ENCODE data around the gene ECT2L. TPM values are rescaled to one million over a fixed set of nuclear protein-coding genes. Genes with fewer than 3 reads are reported as not detected.

ECT2L gene
- polyA plus RNA-seq, 1 of the 3 experiments (the other 2 are of a cell fraction), result 0.02 TPM

DNA sequence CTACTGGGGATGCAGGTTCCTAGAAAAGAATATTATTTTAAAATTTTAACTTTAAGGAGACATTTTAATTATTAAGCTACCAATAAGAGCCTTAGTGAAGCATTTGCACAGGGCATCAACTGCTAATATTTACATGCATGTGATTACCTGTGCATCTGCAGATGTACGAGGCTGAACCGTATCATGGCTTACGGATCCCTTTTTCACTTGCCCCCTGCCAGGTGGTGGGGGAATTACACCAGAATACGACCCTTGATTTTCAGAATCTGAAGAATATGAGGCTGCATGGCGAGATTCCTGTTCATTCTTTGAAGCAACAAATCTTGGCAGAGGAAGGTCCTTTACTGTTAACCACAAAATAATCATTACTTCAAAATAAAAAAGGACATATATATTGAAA, 149.5 kb downstream of the ECT2L start:
- CTCF ChIA-PET, result no interaction called here
- H3K27me3 ChIP-seq (ENCODE audit: insufficient read depth), result no peaks in the 10 kb centered on the region
- POLR2A ChIA-PET, result no interaction called here
- H4K20me1 ChIP-seq (ENCODE audit: insufficient read depth), result 0 out of 2 replicates have a peak, but pooled peaks cover 6% of the 10 kb centered on the region
- no peak overlapping the region for H3K4me3 ChIP-seq (ENCODE audit: low read depth in 2 of 2, low read length in 1 of 2)
- H3F3A ChIP-seq (replicated peaks; ENCODE audit: insufficient read depth), result peaks cover 9% of the 10 kb centered on the region
- H3K9me3 ChIP-seq, result no peaks in the 10 kb centered on the region
- 0 out of 2 replicates have a peak, but pooled peaks have one; percentile 8 for TF ChIP-seq RAD21 (IDR thresholded peaks at IDR 0.05; ENCODE audit: low read length)
- no peak for TF ChIP-seq FOSL2 (IDR thresholded peaks at IDR 0.05; ENCODE audit: borderline replicate concordance, low read depth)
- no peak overlapping the region for H3K9ac ChIP-seq
- 0 out of 4 replicates have a peak, but pooled peaks cover 0 to 6% of the 10 kb centered on the region in 2 experiments for H3K4me1 ChIP-seq (ENCODE audit: control insufficient read depth in 1 of 2, insufficient read depth in 2 of 2, low read depth in 1 of 2, low read length in 1 of 2)
- H3K9me2 ChIP-seq, result no peaks in the 10 kb centered on the region
- WGBS (ENCODE audit: low lambda C conversion rate), result 94% methylated on average over 5 of the region's 5 CpGs
- H3K27ac ChIP-seq (ENCODE audit: low read depth in 2 of 2, low read length in 1 of 2), result 0 out of 4 replicates have a peak overlapping the region, but pooled peaks of 1 of the 2 experiments have one; percentile 46
- peaks cover 29% of the 10 kb centered on the region for H3K79me2 ChIP-seq (ENCODE audit: insufficient read depth)
- no peak overlapping the region for H3K4me2 ChIP-seq
- peak; percentile 22 for DNase-seq
- H3K36me3 ChIP-seq (replicated peaks in 1 of 2; ENCODE audit: control insufficient read depth in 1 of 2, insufficient read depth in 2 of 2, low read length in 1 of 2), result peaks cover 21 to 35% of the 10 kb centered on the region in 2 experiments
- no peak overlapping the region for H2AFZ ChIP-seq (ENCODE audit: low read depth)

DNA sequence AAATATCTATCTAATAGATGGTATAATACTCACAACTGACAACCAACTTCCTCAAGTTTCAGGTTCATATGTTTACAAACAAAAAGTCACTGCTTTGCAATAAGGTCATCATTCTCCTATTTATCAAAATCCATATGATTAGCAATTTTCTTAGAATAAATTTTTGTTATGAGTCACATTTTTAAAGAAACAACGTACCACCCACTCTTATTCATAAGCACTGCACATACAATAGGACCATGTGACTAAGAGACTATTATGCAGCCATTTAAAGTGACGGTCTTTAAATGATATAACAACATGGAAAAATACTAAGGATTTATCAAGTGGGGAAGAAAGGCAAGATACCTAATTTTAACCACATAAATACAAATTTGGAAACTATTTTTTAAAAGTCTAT, 152.1 kb downstream of the ECT2L start:
- DNase-seq, result no peak
- Histone ChIP-seq H2AFZ (ENCODE audit: low read depth) (no peak overlapping the region), H3K27me3 (ENCODE audit: insufficient read depth) (no peaks in the 10 kb centered on the region), H3K9ac (no peak overlapping the region), H3K27ac (ENCODE audit: low read depth in 2 of 2, low read length in 1 of 2) (no peak overlapping the region), H3K9me2 (no peaks in the 10 kb centered on the region), H3K79me2 (ENCODE audit: insufficient read depth) (peaks cover 53% of the 10 kb centered on the region), H3K4me1 (ENCODE audit: control insufficient read depth in 1 of 2, insufficient read depth in 2 of 2, low read depth in 1 of 2, low read length in 1 of 2) (0 out of 4 replicates have a peak, but pooled peaks cover 0 to 6% of the 10 kb centered on the region in 2 experiments), H3K36me3 (replicated peaks in 1 of 2; ENCODE audit: control insufficient read depth in 1 of 2, insufficient read depth in 2 of 2, low read length in 1 of 2) (peaks cover 13 to 23% of the 10 kb centered on the region in 2 experiments), H3K4me3 (ENCODE audit: low read depth in 2 of 2, low read length in 1 of 2) (no peak overlapping the region), H3F3A (replicated peaks; ENCODE audit: insufficient read depth) (peaks cover 5% of the 10 kb centered on the region), H4K20me1 (ENCODE audit: insufficient read depth) (peaks cover 9% of the 10 kb centered on the region; the same call in 1 of the 2 replicates), H3K9me3 (no peaks in the 10 kb centered on the region), H3K4me2 (no peak overlapping the region)
- CTCF ChIA-PET, result no interaction called here
- 72% methylated on average over 2 of the region's 2 CpGs for WGBS (ENCODE audit: low lambda C conversion rate)
- POLR2A ChIA-PET, result no interaction called here
- TF ChIP-seq ELF1 (IDR thresholded peaks at IDR 0.05) (no peak), JUND (IDR thresholded peaks at IDR 0.05) (no peak), TCF12 (IDR thresholded peaks at IDR 0.05) (no peak)
- TF ChIP-seq, protein P1, sequence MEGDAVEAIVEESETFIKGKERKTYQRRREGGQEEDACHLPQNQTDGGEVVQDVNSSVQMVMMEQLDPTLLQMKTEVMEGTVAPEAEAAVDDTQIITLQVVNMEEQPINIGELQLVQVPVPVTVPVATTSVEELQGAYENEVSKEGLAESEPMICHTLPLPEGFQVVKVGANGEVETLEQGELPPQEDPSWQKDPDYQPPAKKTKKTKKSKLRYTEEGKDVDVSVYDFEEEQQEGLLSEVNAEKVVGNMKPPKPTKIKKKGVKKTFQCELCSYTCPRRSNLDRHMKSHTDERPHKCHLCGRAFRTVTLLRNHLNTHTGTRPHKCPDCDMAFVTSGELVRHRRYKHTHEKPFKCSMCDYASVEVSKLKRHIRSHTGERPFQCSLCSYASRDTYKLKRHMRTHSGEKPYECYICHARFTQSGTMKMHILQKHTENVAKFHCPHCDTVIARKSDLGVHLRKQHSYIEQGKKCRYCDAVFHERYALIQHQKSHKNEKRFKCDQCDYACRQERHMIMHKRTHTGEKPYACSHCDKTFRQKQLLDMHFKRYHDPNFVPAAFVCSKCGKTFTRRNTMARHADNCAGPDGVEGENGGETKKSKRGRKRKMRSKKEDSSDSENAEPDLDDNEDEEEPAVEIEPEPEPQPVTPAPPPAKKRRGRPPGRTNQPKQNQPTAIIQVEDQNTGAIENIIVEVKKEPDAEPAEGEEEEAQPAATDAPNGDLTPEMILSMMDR (IDR thresholded peaks at IDR 0.05), result no peak

DNA sequence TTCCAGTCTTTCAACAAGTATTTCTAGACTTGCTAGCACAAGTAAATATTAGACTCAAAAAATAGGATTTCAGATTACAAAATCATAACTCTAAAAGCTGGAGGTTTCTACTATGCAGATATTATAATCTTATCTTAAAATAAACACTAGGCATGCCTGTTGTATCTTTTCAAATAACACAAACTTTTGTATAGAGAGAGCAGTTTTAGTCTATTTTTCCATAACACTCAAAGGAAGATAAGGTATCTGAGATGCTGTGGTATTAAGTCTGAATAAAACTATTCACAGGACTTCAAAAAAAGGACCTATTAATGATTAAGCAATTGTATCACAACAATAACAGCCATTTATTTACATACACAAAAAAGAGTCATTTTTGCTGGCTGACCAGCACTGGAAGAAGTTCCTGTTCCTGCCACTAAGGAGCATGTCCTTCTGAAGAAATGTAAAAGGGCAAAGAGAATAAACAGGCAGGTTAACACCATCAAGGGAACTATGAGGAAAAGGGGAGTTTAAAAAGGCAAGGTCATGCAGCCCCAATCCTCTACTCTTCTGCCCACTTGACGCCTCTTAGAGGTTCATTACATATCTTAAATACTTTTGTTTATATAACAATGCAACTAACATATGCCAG, 152.8 kb downstream of the ECT2L start:
- Histone ChIP-seq H3K36me3 (replicated peaks in 1 of 2; ENCODE audit: control insufficient read depth in 1 of 2, insufficient read depth in 2 of 2, low read length in 1 of 2) (peaks cover 6 to 16% of the 10 kb centered on the region in 2 experiments), H3K9ac (no peak overlapping the region), H4K20me1 (ENCODE audit: insufficient read depth) (peaks cover 10% of the 10 kb centered on the region; the same call in 1 of the 2 replicates), H3K9me2 (no peaks in the 10 kb centered on the region), H3K4me1 (ENCODE audit: control insufficient read depth in 1 of 2, insufficient read depth in 2 of 2, low read depth in 1 of 2, low read length in 1 of 2) (peaks cover 0 to 11% of the 10 kb centered on the region in 2 experiments; a peak in 1 of 4 replicates), H2AFZ (ENCODE audit: low read depth) (no peak overlapping the region), H3K4me3 (ENCODE audit: low read depth in 2 of 2, low read length in 1 of 2) (no peak overlapping the region), H3K79me2 (ENCODE audit: insufficient read depth) (peaks cover 59% of the 10 kb centered on the region), H3K27me3 (ENCODE audit: insufficient read depth) (no peaks in the 10 kb centered on the region), H3K27ac (ENCODE audit: low read depth in 2 of 2, low read length in 1 of 2) (no peak overlapping the region), H3K9me3 (no peaks in the 10 kb centered on the region), H3K4me2 (no peak overlapping the region), H3F3A (replicated peaks; ENCODE audit: insufficient read depth) (peaks cover 5% of the 10 kb centered on the region)
- 80% methylated on average over 1 of the region's 1 CpG for WGBS (ENCODE audit: low lambda C conversion rate)
- POLR2A ChIA-PET, result no interaction called here
- CTCF ChIA-PET, result no interaction called here
- TF ChIP-seq RAD21 (IDR thresholded peaks at IDR 0.05; ENCODE audit: low read length), result no peak
- TF ChIP-seq, protein P2, sequence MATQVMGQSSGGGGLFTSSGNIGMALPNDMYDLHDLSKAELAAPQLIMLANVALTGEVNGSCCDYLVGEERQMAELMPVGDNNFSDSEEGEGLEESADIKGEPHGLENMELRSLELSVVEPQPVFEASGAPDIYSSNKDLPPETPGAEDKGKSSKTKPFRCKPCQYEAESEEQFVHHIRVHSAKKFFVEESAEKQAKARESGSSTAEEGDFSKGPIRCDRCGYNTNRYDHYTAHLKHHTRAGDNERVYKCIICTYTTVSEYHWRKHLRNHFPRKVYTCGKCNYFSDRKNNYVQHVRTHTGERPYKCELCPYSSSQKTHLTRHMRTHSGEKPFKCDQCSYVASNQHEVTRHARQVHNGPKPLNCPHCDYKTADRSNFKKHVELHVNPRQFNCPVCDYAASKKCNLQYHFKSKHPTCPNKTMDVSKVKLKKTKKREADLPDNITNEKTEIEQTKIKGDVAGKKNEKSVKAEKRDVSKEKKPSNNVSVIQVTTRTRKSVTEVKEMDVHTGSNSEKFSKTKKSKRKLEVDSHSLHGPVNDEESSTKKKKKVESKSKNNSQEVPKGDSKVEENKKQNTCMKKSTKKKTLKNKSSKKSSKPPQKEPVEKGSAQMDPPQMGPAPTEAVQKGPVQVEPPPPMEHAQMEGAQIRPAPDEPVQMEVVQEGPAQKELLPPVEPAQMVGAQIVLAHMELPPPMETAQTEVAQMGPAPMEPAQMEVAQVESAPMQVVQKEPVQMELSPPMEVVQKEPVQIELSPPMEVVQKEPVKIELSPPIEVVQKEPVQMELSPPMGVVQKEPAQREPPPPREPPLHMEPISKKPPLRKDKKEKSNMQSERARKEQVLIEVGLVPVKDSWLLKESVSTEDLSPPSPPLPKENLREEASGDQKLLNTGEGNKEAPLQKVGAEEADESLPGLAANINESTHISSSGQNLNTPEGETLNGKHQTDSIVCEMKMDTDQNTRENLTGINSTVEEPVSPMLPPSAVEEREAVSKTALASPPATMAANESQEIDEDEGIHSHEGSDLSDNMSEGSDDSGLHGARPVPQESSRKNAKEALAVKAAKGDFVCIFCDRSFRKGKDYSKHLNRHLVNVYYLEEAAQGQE (IDR thresholded peaks at IDR 0.05; ENCODE audit: low read depth, low read length), result no peak
- TF ChIP-seq TAF1 (IDR thresholded peaks at IDR 0.05; ENCODE audit: borderline replicate concordance, low read depth, low read length), result no peak
- TF ChIP-seq, protein P1 (IDR thresholded peaks at IDR 0.05), result no peak
- TF ChIP-seq NRF1 (IDR thresholded peaks at IDR 0.05; ENCODE audit: low read depth, low read length), result no peak
- no peak for TF ChIP-seq MEF2A (IDR thresholded peaks at IDR 0.05; ENCODE audit: borderline replicate concordance, low read depth)
- TF ChIP-seq EP300 (IDR thresholded peaks at IDR 0.05; ENCODE audit: borderline replicate concordance in 1 of 2, low read depth in 1 of 2, low read length in 1 of 2), result no peak
- no peak for DNase-seq
